Astrocyte (in vitro differentiated cells and primary cell): ENCODE data around the gene EDNRA.

ENCODE experiments used
- CTCF ChIP-seq: IDR thresholded peaks from 2 replicates; pipeline ENCODE4 v1.5.1; 2011; ENCODE audit warnings: low read depth, mild to moderate bottlenecking, inconsistent platforms, low read length, moderate library complexity; ENCODE audit not compliant: insufficient read depth
- EZH2 ChIP-seq: IDR thresholded peaks from 2 replicates; pipeline ENCODE4 v1.6.1; 2012; ENCODE audit warnings: mild to moderate bottlenecking, low read length, inconsistent platforms; ENCODE audit not compliant: insufficient read depth

DNA sequence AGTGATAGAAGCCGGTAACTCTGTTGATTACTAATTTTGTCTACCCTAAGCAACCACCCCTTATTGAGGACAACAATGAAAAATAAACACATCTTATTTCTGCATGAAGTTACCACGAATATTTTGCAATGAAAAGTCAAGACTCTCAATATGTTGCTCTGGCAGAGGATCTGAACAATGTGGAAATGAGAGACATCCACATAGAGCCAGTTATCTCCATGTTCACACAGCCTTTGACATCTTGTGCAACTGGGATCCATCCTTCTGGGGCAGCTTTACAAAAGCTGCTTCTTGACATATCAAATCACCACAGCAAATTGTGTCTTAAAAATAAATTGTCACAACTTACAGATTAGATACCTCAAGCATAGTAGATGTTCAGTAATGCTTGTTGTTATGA is 10.2 kb downstream of the EDNRA start:
- TF ChIP-seq CTCF (no peak), EZH2 (no peak)
